Suprapubic skin (tissue), 3 donors: ENCODE data around the gene APOB.

ENCODE experiments used
- CTCF ChIP-seq, 2 donors: fragments of 200-600 bp in 1 of 2; fragments of 450-650 bp in 1 of 2; sonication (generic) in 1 of 2; IDR thresholded peaks; one replicate each; pipeline ENCODE4 v1.5.1; 2016 to 2019; ENCODE audit warnings: antibody characterized with exemption in 2 of 2, mild to moderate bottlenecking in 1 of 2, moderate library complexity in 1 of 2
- POLR2AphosphoS5 ChIP-seq, 3 donors: sonication (generic); formaldehyde crosslinking; IDR thresholded peaks; one replicate each; pipeline ENCODE4 v1.6.1; 2017; ENCODE audit warnings: antibody characterized with exemption in 3 of 3

- TF ChIP-seq CTCF (IDR thresholded peaks at IDR 0.05) = no peak
- no peak for TF ChIP-seq POLR2AphosphoS5 (IDR thresholded peaks at IDR 0.05)
These were observed 59.5 kb downstream of the APOB start for GRCh38 chr2:20984408-20984807.
